ENCODE data around the gene NBAS.
"Not testable (repeated sequence)": the region's sequence is repeated elsewhere in the genome, so short reads cannot be mapped to it uniquely, and the experiment has no call there.

Gene NBAS

DNA sequence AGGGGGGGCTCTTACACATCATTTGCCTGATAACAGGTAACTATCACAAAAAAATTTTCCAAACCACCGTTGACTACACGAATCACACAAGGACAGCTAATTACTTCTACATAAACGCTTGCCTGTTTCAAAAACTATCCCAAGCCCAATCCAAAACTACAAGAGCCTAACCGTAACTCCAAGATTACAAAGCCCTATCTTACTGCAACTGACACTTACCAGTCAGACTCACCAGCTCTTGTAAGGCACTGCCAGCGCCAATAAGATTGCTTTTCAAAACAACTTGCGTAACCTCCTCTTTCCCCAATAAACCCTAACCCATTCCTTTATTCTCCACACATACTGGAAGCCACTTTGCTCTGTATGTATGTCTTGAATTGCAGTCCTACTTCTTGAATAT, 148.4 kb downstream of the NBAS start:
- H3K27ac ChIP-seq (ENCODE audit: low read depth, low read length) = no peak overlapping the region
- H3K4me3 ChIP-seq (ENCODE audit: low read depth, low read length) = no peak overlapping the region
- H3K79me2 ChIP-seq (ENCODE audit: control insufficient read depth, insufficient read depth, low read length, unreplicated experiment) = no peaks in the 10 kb centered on the region
- peaks cover 16% of the 10 kb centered on the region for H3K36me3 ChIP-seq (ENCODE audit: insufficient read depth, low read length)
- H3K4me1 ChIP-seq (ENCODE audit: control insufficient read depth, insufficient read depth, low read length, unreplicated experiment) = no peaks in the 10 kb centered on the region
- no peak overlapping the region for H2AFZ ChIP-seq (ENCODE audit: low read length, unreplicated experiment)
- H3K27me3 ChIP-seq (ENCODE audit: insufficient read depth, low read length) = no peaks in the 10 kb centered on the region

DNA sequence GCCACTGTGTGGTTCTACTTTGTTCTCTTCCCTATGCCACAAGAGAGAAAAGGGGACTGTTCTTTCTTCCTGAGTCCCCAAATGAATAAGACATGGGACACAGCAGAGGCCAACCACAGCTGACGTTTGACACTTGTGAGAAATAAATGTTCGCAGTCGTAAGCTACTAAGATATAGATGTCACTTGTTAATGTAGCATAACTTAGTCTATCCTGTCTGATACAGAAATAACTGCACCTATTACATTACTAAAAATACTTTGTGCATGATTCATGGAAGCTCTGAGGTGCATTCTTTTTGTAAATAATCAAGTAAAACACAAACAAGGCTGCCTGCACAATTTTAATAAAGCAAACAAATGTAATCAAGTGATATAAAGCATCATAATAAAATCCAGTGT, 148.8 kb downstream of the NBAS start:
- Histone ChIP-seq H3K36me3 (ENCODE audit: insufficient read depth, low read length) (peaks cover 16% of the 10 kb centered on the region), H3K4me1 (ENCODE audit: control insufficient read depth, insufficient read depth, low read length, unreplicated experiment) (no peaks in the 10 kb centered on the region), H2AFZ (ENCODE audit: low read length, unreplicated experiment) (no peak overlapping the region), H3K4me3 (ENCODE audit: low read depth, low read length) (no peak overlapping the region), H3K79me2 (ENCODE audit: control insufficient read depth, insufficient read depth, low read length, unreplicated experiment) (no peaks in the 10 kb centered on the region), H3K27ac (ENCODE audit: low read depth, low read length) (no peak overlapping the region), H3K27me3 (ENCODE audit: insufficient read depth, low read length) (no peaks in the 10 kb centered on the region)

DNA sequence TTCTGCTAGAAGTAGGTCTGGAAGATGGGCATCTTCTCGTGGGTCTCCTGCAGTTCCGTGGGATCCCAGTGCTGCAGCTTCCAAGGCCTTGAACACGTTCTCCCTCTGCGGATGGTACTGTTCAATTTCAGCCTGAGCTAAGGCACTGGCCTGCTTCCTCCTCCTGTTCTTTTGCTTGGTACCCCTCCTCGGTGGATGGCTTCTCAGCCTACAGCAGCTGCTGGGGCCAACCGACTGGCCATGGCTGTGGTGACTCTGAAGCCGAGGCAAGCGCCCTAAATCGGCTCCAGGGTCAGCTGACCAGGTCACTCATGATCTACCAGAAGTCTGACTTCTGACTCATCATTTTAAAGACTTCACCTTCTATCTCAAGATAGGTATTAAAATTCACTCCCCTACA, 150.2 kb downstream of the NBAS start:
- Histone ChIP-seq H3K79me2 (ENCODE audit: control insufficient read depth, insufficient read depth, low read length, unreplicated experiment) (no peaks in the 10 kb centered on the region), H3K36me3 (ENCODE audit: insufficient read depth, low read length) (peaks cover 12% of the 10 kb centered on the region), H3K27ac (ENCODE audit: low read depth, low read length) (no peak overlapping the region)

DNA sequence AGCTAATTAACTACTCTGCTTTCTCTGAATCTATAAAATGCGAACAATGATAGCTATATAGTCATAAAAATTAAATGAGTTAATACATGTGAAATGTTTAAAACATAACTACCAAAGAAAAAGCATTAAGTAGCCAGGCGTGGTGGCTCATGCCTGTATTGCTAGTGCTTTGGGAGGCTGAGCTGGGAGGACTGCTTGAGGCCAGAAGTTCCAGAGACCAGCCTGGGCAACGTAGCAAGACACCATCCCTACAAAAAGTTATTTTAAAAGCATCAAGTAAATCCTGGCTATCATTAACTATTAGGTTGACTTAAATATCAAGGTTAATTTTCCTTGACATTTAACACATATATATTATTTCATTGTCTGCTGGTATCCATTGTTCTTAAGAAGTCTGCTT, 152.4 kb downstream of the NBAS start:
- H3K27me3 ChIP-seq (ENCODE audit: insufficient read depth, low read length) = no peaks in the 10 kb centered on the region
- no peak overlapping the region for H3K27ac ChIP-seq (ENCODE audit: low read depth, low read length)
- no peaks in the 10 kb centered on the region for H3K4me1 ChIP-seq (ENCODE audit: control insufficient read depth, insufficient read depth, low read length, unreplicated experiment)
- peaks cover 10% of the 10 kb centered on the region; the same call in 1 of the 2 replicates for H3K36me3 ChIP-seq (ENCODE audit: insufficient read depth, low read length)
- H3K79me2 ChIP-seq (ENCODE audit: control insufficient read depth, insufficient read depth, low read length, unreplicated experiment) = no peaks in the 10 kb centered on the region
- H3K4me3 ChIP-seq (ENCODE audit: low read depth, low read length) = no peak overlapping the region
- H2AFZ ChIP-seq (ENCODE audit: low read length, unreplicated experiment) = no peak overlapping the region

More for the DNA sequence above, 150.2 kb downstream of the NBAS start:
- H3K27me3 ChIP-seq (ENCODE audit: insufficient read depth, low read length) = no peaks in the 10 kb centered on the region
- H3K4me3 ChIP-seq (ENCODE audit: low read depth, low read length) = no peak overlapping the region
- H3K4me1 ChIP-seq (ENCODE audit: control insufficient read depth, insufficient read depth, low read length, unreplicated experiment) = no peaks in the 10 kb centered on the region
- H2AFZ ChIP-seq (ENCODE audit: low read length, unreplicated experiment) = no peak overlapping the region

DNA sequence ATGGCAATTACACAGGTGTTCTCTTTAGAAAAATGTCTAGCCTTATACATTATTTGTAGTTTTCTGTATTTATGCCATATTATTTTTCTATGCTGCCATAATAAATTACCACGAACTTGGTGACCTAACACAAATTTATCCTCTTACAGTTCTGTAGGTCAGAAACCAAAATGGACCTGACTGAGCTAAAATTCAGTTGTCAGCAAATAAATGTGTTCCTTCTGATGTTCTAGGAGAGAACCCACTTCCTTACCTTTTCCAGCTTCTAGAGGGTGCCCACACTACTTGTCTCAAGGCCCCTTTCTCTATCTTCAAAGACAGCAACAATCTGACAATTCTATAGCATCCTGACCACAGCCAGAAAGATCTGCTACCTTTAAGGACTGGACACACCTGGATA, 153.5 kb downstream of the NBAS start:
- H3K27ac ChIP-seq (ENCODE audit: low read depth, low read length) = no peak overlapping the region
- no peaks in the 10 kb centered on the region for H3K27me3 ChIP-seq (ENCODE audit: insufficient read depth, low read length)
- no peaks in the 10 kb centered on the region for H3K79me2 ChIP-seq (ENCODE audit: control insufficient read depth, insufficient read depth, low read length, unreplicated experiment)
- no peak overlapping the region for H3K4me3 ChIP-seq (ENCODE audit: low read depth, low read length)
- H3K4me1 ChIP-seq (ENCODE audit: control insufficient read depth, insufficient read depth, low read length, unreplicated experiment) = no peaks in the 10 kb centered on the region
- no peak overlapping the region for H2AFZ ChIP-seq (ENCODE audit: low read length, unreplicated experiment)
- H3K36me3 ChIP-seq (ENCODE audit: insufficient read depth, low read length) = peaks cover 4% of the 10 kb centered on the region; the same call in 1 of the 2 replicates

DNA sequence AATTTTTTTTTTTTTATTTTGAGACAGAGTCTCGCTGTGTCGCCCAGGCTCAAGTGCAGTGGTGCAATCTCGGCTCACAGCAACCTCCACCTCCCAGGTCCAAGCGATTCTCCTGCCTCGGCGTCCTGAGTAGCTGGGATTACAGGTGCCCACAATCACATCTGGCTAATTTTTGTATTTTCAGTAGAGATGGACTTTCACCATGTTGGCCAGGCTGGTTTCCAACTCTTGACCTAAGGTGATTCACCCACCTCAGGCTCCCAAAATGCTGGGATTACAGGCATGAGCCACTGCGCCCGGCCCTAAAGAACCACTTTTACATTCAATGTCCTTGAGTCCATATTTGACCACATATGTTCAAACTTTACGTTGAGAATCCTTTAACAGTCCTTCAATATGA, 156.6 kb downstream of the NBAS start:
- not testable (repeated sequence) for H3K36me3 ChIP-seq (ENCODE audit: insufficient read depth, low read length); H3K4me1 ChIP-seq (ENCODE audit: control insufficient read depth, insufficient read depth, low read length, unreplicated experiment); H3K79me2 ChIP-seq (ENCODE audit: control insufficient read depth, insufficient read depth, low read length, unreplicated experiment); H3K27me3 ChIP-seq (ENCODE audit: insufficient read depth, low read length); H3K27ac ChIP-seq (ENCODE audit: low read depth, low read length); H3K4me3 ChIP-seq (ENCODE audit: low read depth, low read length); H2AFZ ChIP-seq (ENCODE audit: low read length, unreplicated experiment)

DNA sequence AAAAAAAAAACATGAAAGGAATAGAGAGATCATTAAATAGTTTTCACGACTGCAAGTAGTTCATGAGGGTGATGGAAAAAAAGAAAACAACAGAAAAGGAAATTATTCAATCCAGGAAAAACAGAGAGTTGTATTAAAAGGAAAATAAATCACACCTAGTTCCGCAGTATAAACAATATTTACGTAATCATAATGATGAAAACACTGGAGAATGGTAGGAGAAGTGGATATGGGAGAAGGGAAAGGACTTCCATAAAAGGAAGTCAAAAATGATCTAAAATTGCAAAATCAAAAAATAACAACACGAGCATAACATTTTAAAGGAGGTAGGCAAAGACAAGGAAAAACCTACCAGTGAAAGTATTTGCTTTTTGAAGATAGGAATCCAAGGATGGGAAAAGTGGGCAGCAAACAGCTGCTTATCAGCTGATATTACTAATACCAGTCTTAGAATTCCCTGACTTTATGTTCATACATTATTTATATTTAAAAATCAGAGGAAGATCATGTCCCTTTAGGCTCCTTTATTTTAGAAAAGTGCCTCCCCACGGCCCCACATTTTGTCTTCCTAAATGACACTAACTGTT, 160.8 kb downstream of the NBAS start:
- Histone ChIP-seq H3K36me3 (ENCODE audit: insufficient read depth, low read length) (no peaks in the 10 kb centered on the region; the same call in 1 of the 2 replicates), H3K4me1 (ENCODE audit: control insufficient read depth, insufficient read depth, low read length, unreplicated experiment) (no peaks in the 10 kb centered on the region), H3K27me3 (ENCODE audit: insufficient read depth, low read length) (no peaks in the 10 kb centered on the region), H3K4me3 (ENCODE audit: low read depth, low read length) (no peak overlapping the region), H3K27ac (ENCODE audit: low read depth, low read length) (no peak overlapping the region), H2AFZ (ENCODE audit: low read length, unreplicated experiment) (no peak overlapping the region), H3K79me2 (ENCODE audit: control insufficient read depth, insufficient read depth, low read length, unreplicated experiment) (no peaks in the 10 kb centered on the region)

DNA sequence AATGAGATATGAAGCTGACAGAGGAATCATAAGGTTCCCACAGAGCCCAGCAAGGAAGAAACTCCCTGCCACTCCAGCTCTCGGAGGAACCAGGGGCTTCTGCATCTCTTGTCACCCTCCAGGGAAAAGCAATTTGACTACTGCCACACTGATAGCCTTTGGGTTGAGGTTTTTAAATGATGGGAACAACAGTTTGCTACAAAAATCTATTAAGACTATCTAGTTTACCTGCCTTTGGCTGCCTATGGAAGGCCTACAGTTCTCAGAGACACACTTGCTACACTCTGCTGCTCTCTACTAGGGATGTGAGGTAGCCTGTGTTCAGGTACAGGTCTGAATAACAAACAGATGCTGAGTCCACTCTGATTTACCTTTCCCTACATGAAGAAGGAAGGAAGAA, 161.9 kb downstream of the NBAS start:
- Histone ChIP-seq H3K4me3 (ENCODE audit: low read depth, low read length) (no peak overlapping the region), H3K36me3 (ENCODE audit: insufficient read depth, low read length) (no peaks in the 10 kb centered on the region; the same call in 1 of the 2 replicates), H3K4me1 (ENCODE audit: control insufficient read depth, insufficient read depth, low read length, unreplicated experiment) (no peaks in the 10 kb centered on the region), H3K27me3 (ENCODE audit: insufficient read depth, low read length) (no peaks in the 10 kb centered on the region), H2AFZ (ENCODE audit: low read length, unreplicated experiment) (no peak overlapping the region), H3K27ac (ENCODE audit: low read depth, low read length) (no peak overlapping the region), H3K79me2 (ENCODE audit: control insufficient read depth, insufficient read depth, low read length, unreplicated experiment) (no peaks in the 10 kb centered on the region)

DNA sequence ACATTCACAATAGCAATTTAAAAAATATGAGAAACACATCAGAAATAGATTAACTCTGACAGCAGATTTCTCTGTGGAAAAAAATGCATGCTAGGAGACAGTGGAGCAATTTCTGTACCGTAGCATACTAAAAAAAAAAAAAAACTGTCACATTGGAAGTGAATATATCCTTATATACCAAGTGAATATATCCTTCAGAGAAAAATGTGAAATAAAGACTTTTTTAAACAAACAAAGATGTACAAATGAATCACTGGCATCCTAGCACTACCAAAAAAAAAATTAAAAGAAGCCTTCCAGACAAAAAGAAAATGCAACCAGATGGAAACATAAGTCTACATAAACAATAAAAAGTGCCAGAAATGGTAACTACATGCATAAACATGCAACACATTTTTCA, 169.4 kb downstream of the NBAS start:
- H2AFZ ChIP-seq (ENCODE audit: low read length, unreplicated experiment) = no peak overlapping the region
- no peaks in the 10 kb centered on the region for H3K79me2 ChIP-seq (ENCODE audit: control insufficient read depth, insufficient read depth, low read length, unreplicated experiment)
- H3K27ac ChIP-seq (ENCODE audit: low read depth, low read length) = no peak overlapping the region
- H3K4me1 ChIP-seq (ENCODE audit: control insufficient read depth, insufficient read depth, low read length, unreplicated experiment) = no peaks in the 10 kb centered on the region
- peaks cover 11% of the 10 kb centered on the region; the same call in 1 of the 2 replicates for H3K36me3 ChIP-seq (ENCODE audit: insufficient read depth, low read length)
- H3K4me3 ChIP-seq (ENCODE audit: low read depth, low read length) = no peak overlapping the region
- no peaks in the 10 kb centered on the region for H3K27me3 ChIP-seq (ENCODE audit: insufficient read depth, low read length)

DNA sequence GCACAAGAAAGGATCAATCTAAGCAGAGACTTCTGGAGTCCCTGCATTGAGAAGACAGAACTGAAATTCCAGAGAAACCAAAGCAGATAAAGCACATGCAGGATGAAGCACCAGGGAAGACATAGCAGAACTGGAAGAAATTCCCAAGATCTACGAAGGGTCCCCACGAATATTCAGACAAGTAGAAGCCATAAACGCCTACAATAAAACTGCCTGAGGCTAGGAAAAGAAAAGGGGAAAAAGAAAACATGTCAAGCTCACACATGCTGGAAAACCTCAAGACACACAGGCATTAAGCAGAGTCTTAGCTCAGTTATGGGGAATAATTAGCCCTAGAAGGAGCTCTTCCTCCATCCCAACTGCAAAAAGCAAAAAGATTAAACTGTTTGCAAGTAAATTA, 171.2 kb downstream of the NBAS start:
- no peak overlapping the region for H3K27ac ChIP-seq (ENCODE audit: low read depth, low read length)
- H3K79me2 ChIP-seq (ENCODE audit: control insufficient read depth, insufficient read depth, low read length, unreplicated experiment) = no peaks in the 10 kb centered on the region
- H3K4me3 ChIP-seq (ENCODE audit: low read depth, low read length) = no peak overlapping the region
- H3K27me3 ChIP-seq (ENCODE audit: insufficient read depth, low read length) = no peaks in the 10 kb centered on the region
- H3K4me1 ChIP-seq (ENCODE audit: control insufficient read depth, insufficient read depth, low read length, unreplicated experiment) = no peaks in the 10 kb centered on the region
- H2AFZ ChIP-seq (ENCODE audit: low read length, unreplicated experiment) = no peak overlapping the region
- peaks cover 11% of the 10 kb centered on the region; the same call in 1 of the 2 replicates for H3K36me3 ChIP-seq (ENCODE audit: insufficient read depth, low read length)

DNA sequence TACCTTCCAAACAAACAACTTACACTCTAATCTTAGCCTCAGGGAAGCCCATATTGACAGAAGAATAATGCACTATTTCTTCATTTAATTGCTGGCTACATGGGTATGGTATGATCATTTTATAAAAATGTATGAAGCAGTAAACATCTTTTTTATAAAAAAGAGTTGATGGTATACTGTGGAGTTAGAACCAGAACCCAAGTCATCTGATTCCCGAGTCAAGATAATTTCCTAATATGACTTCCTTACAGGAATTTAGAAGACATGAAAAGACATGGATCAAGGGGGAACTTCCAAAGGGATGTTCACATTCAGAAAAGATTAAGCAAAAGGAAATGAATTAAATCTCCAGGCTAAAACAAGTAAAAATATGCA, 171.8 kb downstream of the NBAS start:
- no peaks in the 10 kb centered on the region for H3K27me3 ChIP-seq (ENCODE audit: insufficient read depth, low read length)
- H3K4me3 ChIP-seq (ENCODE audit: low read depth, low read length) = no peak overlapping the region
- H2AFZ ChIP-seq (ENCODE audit: low read length, unreplicated experiment) = no peak overlapping the region
- no peaks in the 10 kb centered on the region for H3K79me2 ChIP-seq (ENCODE audit: control insufficient read depth, insufficient read depth, low read length, unreplicated experiment)
- H3K4me1 ChIP-seq (ENCODE audit: control insufficient read depth, insufficient read depth, low read length, unreplicated experiment) = no peaks in the 10 kb centered on the region
- H3K36me3 ChIP-seq (ENCODE audit: insufficient read depth, low read length) = peaks cover 11% of the 10 kb centered on the region; the same call in 1 of the 2 replicates
- no peak overlapping the region for H3K27ac ChIP-seq (ENCODE audit: low read depth, low read length)

Data from ACC112 (cell line).